Loucy (cell line): ENCODE data around the gene PCTP.

Source experiments
- H2AFZ ChIP-seq: fragments of 200-600 bp; sonication (generic); 2 replicates; pipeline ENCODE4 v1.6.0; 2016; ENCODE audit warnings: antibody characterized with exemption, mild to moderate bottlenecking, low read length, moderate library complexity
- H3F3A ChIP-seq: fragments of 200-600 bp; 2 replicates; pipeline ENCODE4 v1.6.0; 2016; ENCODE audit warnings: antibody characterized with exemption, low read depth, mild to moderate bottlenecking
- H3K27me3 ChIP-seq: fragments of 200-600 bp; sonication (generic); 2 replicates; pipeline ENCODE4 v1.6.1; 2014; ENCODE audit warnings: low read length, mild to moderate bottlenecking; ENCODE audit not compliant: insufficient read depth, poor library complexity, severe bottlenecking
- H3K36me3 ChIP-seq: fragments of 200-600 bp; sonication (generic); 2 replicates; pipeline ENCODE4 v1.6.1; 2016; ENCODE audit warnings: low read length; ENCODE audit not compliant: insufficient read depth
- H3K4me1 ChIP-seq: fragments of 200-600 bp; sonication (generic); 2 replicates; pipeline ENCODE4 v1.5.1; 2014; ENCODE audit warnings: low read length, mild to moderate bottlenecking; ENCODE audit not compliant: insufficient read depth, poor library complexity, severe bottlenecking
- H3K4me2 ChIP-seq: fragments of 200-600 bp; sonication (generic); 2 replicates; pipeline ENCODE4 v1.6.0; 2014; ENCODE audit warnings: antibody characterized with exemption, low read length, low read depth, mild to moderate bottlenecking; ENCODE audit not compliant: poor library complexity, severe bottlenecking
- H3K4me3 ChIP-seq: fragments of 200-600 bp; sonication (generic); 2 replicates; pipeline ENCODE4 v1.5.1; 2014; ENCODE audit warnings: low read length, mild to moderate bottlenecking, mixed read lengths; ENCODE audit not compliant: poor library complexity, severe bottlenecking
- H3K79me2 ChIP-seq: fragments of 200-600 bp; sonication (generic); 2 replicates; pipeline ENCODE4 v1.6.1; 2014; ENCODE audit warnings: low read length; ENCODE audit not compliant: insufficient read depth
- H3K9ac ChIP-seq: fragments of 200-600 bp; sonication (generic); 2 replicates; pipeline ENCODE4 v1.6.0; 2014; ENCODE audit warnings: mild to moderate bottlenecking, low read depth, low read length, moderate library complexity; ENCODE audit not compliant: poor library complexity, severe bottlenecking
- H3K9me2 ChIP-seq: fragments of 200-600 bp; sonication (generic); replicated peaks from 2 replicates; pipeline ENCODE4 v1.6.1; 2016; ENCODE audit warnings: low read depth, low read length, mixed read lengths
- H3K9me3 ChIP-seq: fragments of 200-600 bp; sonication (generic); 2 replicates; pipeline ENCODE4 v1.6.1; 2014; ENCODE audit warnings: mild to moderate bottlenecking, antibody characterized with exemption, low read length, low read depth; ENCODE audit not compliant: insufficient read depth
- H4K20me1 ChIP-seq: fragments of 200-600 bp; sonication (generic); 2 replicates; pipeline ENCODE4 v1.6.0; 2014; ENCODE audit warnings: antibody characterized with exemption, low read length, mild to moderate bottlenecking; ENCODE audit not compliant: insufficient read depth, poor library complexity, severe bottlenecking
- CTCF ChIP-seq: fragments of 200-600 bp; sonication (generic); conservative IDR thresholded peaks from 2 replicates; pipeline ENCODE4 v1.5.1; 2014; ENCODE audit warnings: mild to moderate bottlenecking, antibody characterized with exemption, low read length
- EZH2phosphoT487 ChIP-seq: fragments of 200-600 bp; IDR thresholded peaks from 2 replicates; pipeline ENCODE4 v1.6.1; 2018; ENCODE audit warnings: antibody characterized with exemption, mild to moderate bottlenecking, moderate library complexity, borderline replicate concordance

Gene PCTP

GRCh38 chr17:55727920-55728319 lies 22.9 kb upstream of the PCTP start:
- Histone ChIP-seq H3F3A (no peaks in the 10 kb centered on the region), H3K79me2 (no peaks in the 10 kb centered on the region), H3K27me3 (no peaks in the 10 kb centered on the region), H3K36me3 (no peaks in the 10 kb centered on the region), H3K9me3 (no peaks in the 10 kb centered on the region), H3K9ac (no peak overlapping the region), H3K4me3 (no peak overlapping the region), H2AFZ (no peak overlapping the region), H3K4me2 (no peak overlapping the region), H3K9me2 (no peaks in the 10 kb centered on the region), H4K20me1 (no peaks in the 10 kb centered on the region), H3K4me1 (peaks cover 5% of the 10 kb centered on the region)
- TF ChIP-seq EZH2phosphoT487 (no peak), CTCF (no peak)

- Histone ChIP-seq H3F3A (no peaks in the 10 kb centered on the region), H4K20me1 (no peaks in the 10 kb centered on the region), H3K9ac (no peak overlapping the region), H3K36me3 (no peaks in the 10 kb centered on the region), H3K9me3 (no peaks in the 10 kb centered on the region), H3K27me3 (no peaks in the 10 kb centered on the region), H2AFZ (no peak overlapping the region), H3K4me3 (no peak overlapping the region), H3K4me2 (no peak overlapping the region), H3K79me2 (no peaks in the 10 kb centered on the region), H3K9me2 (no peaks in the 10 kb centered on the region), H3K4me1 (peaks cover 5% of the 10 kb centered on the region)
- TF ChIP-seq CTCF (no peak), EZH2phosphoT487 (no peak)
Observed at GRCh38 chr17:55728361-55728760, 22.5 kb upstream of the PCTP start.

DNA sequence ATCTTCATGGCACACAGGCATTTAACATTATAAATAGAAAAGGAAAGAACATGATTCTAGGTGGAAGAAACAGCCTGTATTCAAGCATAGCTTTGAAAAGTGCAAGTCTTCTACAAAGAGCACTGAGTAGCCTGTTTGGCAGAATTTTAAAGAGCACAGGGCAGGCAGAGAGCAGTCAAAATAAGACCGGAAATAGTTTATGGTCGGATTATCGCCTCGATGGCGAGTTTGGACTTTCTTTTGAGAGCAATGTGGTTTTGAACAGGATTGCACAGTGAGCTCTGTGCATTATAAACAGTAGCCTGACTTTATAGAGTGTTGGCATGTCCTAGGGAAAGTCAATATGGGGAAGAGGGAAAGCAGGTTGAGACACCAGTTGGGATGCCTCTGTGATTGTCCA lies 22.0 kb upstream of the PCTP start:
- H3K36me3 ChIP-seq: no peaks in the 10 kb centered on the region
- no peak for TF ChIP-seq CTCF
- no peak for TF ChIP-seq EZH2phosphoT487
- no peaks in the 10 kb centered on the region for H3K9me3 ChIP-seq
- no peak overlapping the region for H2AFZ ChIP-seq
- H3K79me2 ChIP-seq: no peaks in the 10 kb centered on the region
- H4K20me1 ChIP-seq: no peaks in the 10 kb centered on the region
- H3K4me2 ChIP-seq: no peak overlapping the region
- H3K9me2 ChIP-seq: no peaks in the 10 kb centered on the region
- H3K9ac ChIP-seq: no peak overlapping the region
- peaks cover 5% of the 10 kb centered on the region for H3K4me1 ChIP-seq
- no peak overlapping the region for H3K4me3 ChIP-seq
- no peaks in the 10 kb centered on the region for H3F3A ChIP-seq
- no peaks in the 10 kb centered on the region for H3K27me3 ChIP-seq
